RKO (cell line): ENCODE data around the gene GLP2R.
"Not testable (repeated sequence)": the region's sequence is repeated elsewhere in the genome, so short reads cannot be mapped to it uniquely, and the experiment has no call there.

Source experiments
- DNase-seq: peaks from one replicate; pipeline ENCODE4 v3.0.0-alpha.2; 2016; ENCODE audit warnings: low spot score

The GLP2R gene

DNA sequence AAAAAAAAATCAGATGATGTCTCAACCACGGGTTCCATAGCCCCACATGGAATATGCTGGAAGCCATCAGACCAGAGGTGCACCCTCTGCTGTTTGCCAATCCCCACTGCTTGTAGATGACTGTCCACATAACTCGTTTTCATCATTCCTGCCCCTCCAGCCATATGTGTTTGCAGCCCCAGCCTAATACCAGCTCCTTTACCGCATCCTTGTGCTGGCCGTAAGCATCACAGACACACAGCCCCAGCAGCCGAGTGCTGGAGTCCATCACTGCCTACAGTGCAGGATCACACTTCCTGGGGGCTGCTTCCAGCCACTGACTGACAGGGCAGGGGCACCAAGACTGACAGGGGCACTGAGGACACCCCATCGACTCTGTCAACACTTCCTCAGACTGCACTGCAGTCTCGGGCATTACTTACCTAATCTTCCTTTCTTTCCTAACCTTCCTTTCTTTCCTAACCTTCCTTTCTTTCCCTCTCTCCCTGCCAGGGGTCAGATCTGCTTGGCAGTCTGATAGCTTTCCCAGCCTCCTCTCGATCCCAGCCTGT is 74.4 kb downstream of the GLP2R start:
- no peak for DNase-seq

GRCh38 chr17:9900784-9901183 is 75.1 kb downstream of the GLP2R start:
- no peak for DNase-seq

DNA sequence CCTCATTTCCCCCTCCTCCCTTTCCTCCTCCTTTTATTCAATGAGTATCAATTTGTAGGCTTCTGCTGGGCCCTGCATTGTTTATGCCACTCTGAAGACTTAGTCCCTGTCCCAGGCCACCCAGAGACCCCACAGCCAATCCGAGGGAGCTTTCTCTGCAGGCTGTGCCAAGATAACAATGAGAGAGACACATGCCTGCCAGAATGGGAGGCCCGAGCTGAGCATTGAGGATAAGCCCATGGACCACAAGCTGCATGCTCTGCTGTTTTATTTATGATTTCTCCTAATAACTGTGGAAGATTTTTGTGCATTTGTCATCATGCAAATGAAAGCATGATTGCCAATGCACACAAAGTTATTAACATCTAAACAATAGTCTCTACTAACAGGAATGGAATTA is 76.4 kb downstream of the GLP2R start:
- no peak for DNase-seq

DNA sequence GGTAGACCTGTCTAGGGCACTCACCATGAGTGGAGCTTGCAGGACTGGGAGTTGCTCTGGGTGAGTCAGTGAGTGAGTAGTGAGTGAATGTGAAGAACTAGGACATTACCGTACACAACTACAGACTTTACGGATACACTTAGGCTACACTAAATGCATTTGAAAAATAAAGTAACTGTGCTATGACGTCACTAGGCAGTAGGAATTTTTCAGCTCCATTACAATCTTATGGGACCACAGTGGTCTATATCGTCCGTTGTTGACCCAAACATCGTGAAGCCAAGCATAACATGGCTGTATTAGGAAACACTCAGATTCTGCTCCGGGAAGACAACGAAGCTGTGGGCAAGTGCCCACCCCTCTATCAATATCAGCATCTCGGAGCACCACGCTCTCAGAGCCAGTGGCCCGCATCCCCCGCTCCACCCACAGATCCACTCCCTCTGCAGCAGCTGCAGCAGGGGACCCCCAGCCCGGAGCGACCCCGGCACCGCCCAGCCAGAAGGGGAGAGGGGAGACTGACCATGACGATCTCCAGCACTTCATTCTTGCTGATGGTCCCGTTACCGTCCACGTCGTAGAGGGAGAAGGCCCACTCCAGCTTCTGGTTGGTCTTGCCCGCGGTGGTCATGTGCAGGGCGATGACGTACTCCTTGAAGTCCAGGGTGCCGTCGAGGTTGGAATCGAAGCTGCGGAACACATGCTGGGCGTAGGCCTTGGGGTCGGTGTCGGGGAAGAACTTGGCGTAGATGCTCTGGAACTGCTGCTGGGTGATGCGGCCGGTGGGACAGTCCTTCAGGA is 78.8 kb downstream of the GLP2R start:
- DNase-seq, result no peak

DNA sequence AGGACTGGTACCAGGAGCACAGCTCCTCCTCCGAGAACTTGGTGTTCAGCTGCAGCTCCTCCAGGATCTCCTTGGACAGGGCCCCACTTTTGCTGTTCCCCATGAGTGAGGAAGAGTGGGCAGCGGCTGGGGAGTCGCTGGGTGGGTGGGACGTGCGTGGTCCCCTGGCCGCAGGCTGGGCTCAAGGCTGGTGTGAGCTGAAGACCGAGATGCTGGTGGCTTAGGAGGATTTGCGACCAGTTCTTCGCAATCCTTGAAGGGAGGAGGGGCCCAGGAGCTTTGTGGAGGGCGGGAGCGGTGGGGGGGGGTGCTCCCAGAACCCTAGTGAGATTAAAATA is 79.3 kb downstream of the GLP2R start, which contains the start of gene RCVRN:
RCVRN (minus strand) TSS at position 194 of the 338 bp plus-strand sequence; CDS start at position 103, 91 bp downstream.
- no peak for DNase-seq

DNA sequence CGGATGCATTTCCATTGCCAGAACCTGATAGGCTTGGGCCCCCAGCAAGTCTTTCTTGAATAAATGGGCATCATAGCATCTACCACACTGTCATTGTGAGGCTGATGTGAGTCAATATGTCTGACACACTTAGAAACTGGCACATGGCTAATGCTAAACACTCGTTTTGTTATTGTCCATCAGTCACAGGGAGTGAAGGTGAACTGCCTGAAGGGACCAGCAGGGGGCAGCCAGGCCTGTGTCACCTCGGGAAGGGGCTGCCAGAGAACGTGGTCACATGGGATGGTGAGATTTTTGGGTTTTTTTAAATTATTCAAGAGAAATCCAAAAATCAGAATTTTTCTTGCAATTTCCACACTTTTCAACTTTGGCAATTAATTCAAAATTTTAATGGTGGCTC is 80.2 kb downstream of the GLP2R start:
- peak; percentile 40 for DNase-seq

DNA sequence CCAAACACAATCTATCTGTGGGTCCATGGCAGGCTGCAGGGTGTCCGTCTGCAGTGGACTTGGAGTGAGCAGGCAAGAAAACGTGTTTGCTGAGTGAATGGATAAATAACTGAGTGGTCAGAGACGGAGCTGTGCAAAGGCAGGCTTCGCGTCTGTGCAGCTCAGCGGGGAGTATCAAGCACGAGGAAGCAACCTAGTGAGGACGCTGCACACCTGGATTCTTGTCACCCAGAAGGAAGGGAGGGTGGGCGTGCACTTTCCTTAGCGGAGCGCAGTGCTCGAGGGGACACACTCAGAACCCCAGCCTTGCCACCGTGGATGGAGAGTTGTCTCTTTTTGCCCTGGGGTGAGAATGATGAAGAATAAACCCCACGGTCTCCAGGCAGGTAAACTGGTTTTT is 80.9 kb downstream of the GLP2R start:
- no peak for DNase-seq

- no peak for DNase-seq
Observed at GRCh38 chr17:9907131-9907530, 81.4 kb downstream of the GLP2R start.

- DNase-seq, result no peak
Observed at GRCh38 chr17:9907883-9908648, 82.3 kb downstream of the GLP2R start.

DNA sequence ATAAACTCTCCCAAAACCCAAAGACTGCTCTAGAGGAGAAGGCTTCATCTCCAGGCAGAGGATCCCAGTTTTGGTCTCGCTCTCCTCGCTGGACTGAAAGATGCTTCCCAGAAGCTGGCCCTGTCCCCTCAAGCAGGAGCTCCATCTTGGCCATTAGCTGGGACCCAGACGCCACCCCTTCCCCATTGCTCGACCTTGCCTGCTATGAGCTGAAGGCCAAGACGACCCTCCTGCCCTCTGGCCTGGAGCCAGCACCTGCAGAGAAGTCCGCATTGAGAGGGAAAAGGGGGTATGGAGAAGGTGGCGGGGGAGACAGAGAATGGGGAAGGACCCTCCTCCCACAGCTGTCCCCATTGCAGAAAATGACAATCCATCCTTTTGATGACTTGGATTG is 82.9 kb downstream of the GLP2R start:
- DNase-seq, result no peak

GRCh38 chr17:9911089-9911488 is 85.4 kb downstream of the GLP2R start:
- DNase-seq, result no peak

DNA sequence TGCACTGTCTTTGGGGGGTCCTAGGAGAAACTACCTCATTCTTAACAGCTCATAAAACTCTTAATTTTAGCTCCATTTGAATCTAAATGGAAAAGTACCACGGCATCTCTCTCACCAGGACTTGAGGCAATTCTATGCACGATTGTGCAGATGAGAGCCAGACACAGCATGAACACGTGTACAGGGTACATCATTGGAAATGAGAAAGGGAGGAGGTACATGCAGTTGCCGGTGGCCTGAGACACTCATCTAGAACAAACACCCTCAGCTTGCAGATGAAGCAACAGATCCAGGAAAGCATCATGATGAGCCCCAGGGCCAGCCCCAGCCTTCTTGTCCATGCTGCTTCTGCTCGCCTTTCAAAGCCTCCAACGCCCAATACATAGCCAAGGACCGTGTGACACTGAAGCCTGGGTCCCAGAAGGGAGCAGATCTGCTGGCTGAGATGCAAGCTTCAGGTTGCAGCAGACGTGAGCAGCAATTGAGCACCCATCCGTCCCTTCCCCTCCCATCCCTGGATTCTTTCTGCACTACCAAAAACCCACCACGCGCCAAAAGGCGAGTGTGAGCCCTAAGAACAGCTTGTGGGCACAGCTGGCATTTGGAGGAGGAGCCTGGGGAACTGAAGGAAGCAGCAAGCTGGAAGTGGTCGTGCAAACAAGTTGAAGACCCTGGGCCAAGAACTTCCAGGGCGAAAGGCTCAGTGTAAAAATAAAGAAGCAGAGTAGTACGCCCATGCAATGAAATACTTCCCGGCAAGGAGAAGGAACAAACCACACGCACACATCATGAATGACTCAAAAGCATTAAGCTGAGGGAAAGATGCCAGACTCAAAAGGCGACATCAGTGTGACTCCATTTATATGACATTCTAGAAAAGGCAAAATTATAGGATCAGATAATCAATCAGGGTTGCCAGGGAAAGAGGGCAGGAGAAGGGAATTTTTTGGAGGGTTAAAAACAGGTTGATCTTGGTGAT is 86.7 kb downstream of the GLP2R start:
- DNase-seq, result no peak

DNA sequence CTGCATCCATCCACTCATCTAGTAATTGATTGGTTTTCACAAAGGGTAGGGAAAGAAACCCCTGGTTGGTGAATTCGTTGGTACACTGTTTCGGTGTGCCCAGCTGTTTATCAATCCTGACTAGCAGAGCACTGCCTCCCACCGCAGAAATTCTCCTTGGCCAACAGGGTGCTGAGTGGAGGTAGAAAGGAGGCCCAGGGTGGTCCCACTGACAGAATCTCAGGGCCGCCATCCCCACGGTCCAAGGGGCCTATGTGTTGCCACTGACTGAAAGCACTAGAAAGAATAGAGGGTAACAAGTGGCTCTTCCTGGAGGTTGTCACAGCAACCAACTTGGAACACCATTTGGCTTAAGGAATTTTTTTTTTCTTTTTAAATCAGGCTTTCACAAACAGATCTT is 87.8 kb downstream of the GLP2R start:
- no peak for DNase-seq

GRCh38 chr17:9916108-9916507 is 90.4 kb downstream of the GLP2R start:
- no peak for DNase-seq

GRCh38 chr17:9917131-9917530 is 91.4 kb downstream of the GLP2R start:
- no peak for DNase-seq

GRCh38 chr17:9917801-9918200 is 92.1 kb downstream of the GLP2R start:
- no peak for DNase-seq

- no peak for DNase-seq
Observed at GRCh38 chr17:9918352-9918751, 92.6 kb downstream of the GLP2R start.

DNA sequence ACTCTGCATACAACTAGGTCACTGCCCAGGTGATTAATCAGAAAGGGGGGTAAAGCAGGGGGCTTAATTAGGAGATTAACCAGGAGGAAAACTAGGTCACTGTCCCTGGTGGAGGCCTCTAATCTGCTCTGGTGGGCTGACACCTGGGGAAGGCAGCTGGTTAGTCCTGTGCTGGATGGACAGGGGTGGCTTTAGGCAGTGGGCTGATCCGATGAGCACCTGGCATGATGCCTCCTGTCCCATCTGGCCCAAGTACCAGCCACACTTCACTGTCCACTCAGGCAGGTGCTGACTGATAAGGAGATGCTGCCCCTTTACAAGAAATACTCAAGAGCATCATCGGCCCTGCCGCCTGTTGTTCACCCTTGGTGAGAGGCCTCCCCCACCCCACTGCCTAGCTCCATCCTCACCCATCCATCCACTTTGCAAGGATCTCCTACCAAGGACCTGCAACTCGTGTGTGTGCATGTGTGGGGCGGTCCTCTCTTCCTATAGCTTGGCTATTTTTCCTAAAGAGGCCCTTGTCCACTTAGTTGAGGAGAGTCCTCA is 93.2 kb downstream of the GLP2R start:
- no peak for DNase-seq

GRCh38 chr17:9921216-9921615 is 95.5 kb downstream of the GLP2R start:
- not testable (repeated sequence) for DNase-seq

DNA sequence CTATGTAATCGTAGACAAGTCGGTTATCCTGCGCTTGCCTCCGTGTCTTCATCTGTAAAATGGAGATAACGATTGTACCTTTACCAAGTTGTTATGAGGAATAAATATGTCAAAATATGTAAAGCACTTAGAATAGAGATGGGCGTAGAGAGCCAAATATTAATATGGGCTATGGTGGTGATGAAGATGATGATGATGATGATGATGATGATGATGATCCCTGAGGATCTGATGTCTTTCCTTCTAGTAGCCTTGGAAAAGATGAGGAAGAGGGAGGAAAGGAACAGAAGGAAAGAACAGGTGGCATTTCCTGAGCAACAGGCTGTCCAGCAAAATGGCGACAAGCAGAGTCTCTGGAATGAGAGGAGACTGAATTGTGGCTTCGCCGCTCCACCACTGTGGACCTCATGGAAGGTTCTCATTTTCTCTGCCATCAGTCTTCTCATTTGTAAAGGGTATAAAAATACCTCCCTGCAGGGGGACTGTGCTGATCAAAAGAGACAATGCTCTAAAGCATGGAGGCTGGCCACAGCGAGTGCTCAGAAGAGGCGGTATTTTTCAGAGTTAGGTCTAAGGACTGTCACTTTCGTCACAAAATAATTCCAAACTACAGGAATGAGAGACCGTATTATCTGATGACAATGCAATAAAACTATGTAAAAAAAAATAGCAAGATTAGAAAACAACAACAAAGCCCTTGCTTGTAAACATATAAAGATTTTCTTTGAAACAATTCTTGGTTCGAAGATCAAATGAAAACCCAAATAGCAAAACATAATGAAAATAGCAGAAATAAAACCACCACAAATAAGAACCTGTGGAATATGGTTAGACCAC is 96.5 kb downstream of the GLP2R start:
- no peak for DNase-seq

GRCh38 chr17:9924735-9925191 is 99.0 kb downstream of the GLP2R start:
- DNase-seq, result peak; percentile 77
